HEK293 (cell line): ENCODE measurements around the gene PLCH2.

Experiments
- CTCF ChIA-PET: fragments of 350-600 bp; formaldehyde crosslinking; extraction: SDS; loops from one replicate; lab custom pipeline; 2021; ENCODE audit warnings: antibody characterized with exemption; lab: Yijun Ruan, JAX
- POLR2A ChIA-PET: fragments of 300-600 bp; formaldehyde crosslinking; extraction: SDS; loops from one replicate; lab custom pipeline; 2020; ENCODE audit warnings: antibody characterized with exemption, inconsistent platforms; lab: Yijun Ruan, JAX
- H3K27ac ChIP-seq: fragments of 200-500 bp; sonication (Bioruptor generic); 2 replicates; pipeline ENCODE4 v1.5.1; 2014; ENCODE audit warnings: low read depth, low read length, control low read depth, inconsistent platforms; ENCODE audit errors: extremely low read depth
- H3K36me3 ChIP-seq, 2 experiments: fragments of 200-500 bp in 1 of 2; sonication (Bioruptor generic) in 1 of 2; 1 replicate in 1 of 2; 2 replicates in 1 of 2; pipeline ENCODE4 v1.5.1; 2014 to 2017; ENCODE audit warnings: inconsistent platforms in 2 of 2, low read length in 2 of 2; ENCODE audit not compliant: control insufficient read depth in 2 of 2, insufficient read depth in 1 of 2
- H3K4me1 ChIP-seq: fragments of 200-500 bp; sonication (Bioruptor generic); 2 replicates; pipeline ENCODE4 v1.5.1; 2014; ENCODE audit warnings: mild to moderate bottlenecking, low read length, inconsistent platforms; ENCODE audit not compliant: control insufficient read depth, insufficient read depth
- H3K4me3 ChIP-seq: 2 replicates; pipeline ENCODE4 v1.5.1; 2011; ENCODE audit warnings: low read depth, mild to moderate bottlenecking, control low read depth, low read length, moderate library complexity
- H3K9me3 ChIP-seq: fragments of 200-500 bp; sonication (Bioruptor generic); 2 replicates; pipeline ENCODE4 v1.5.1; 2014; ENCODE audit warnings: low read depth, low read length, inconsistent platforms; ENCODE audit not compliant: control insufficient read depth, insufficient read depth
- BCL11A ChIP-seq: fragments of 450-650 bp; formaldehyde crosslinking; IDR thresholded peaks from 2 replicates; pipeline ENCODE4 v1.5.1; 2016; ENCODE audit warnings: low read depth, missing biosample characterization, missing genetic modification characterization
- GFI1B ChIP-seq: fragments of 450-650 bp; formaldehyde crosslinking; IDR thresholded peaks from 2 replicates; pipeline ENCODE4 v1.5.1; 2016; ENCODE audit warnings: missing biosample characterization, missing genetic modification characterization
- GLIS1 ChIP-seq: fragments of 450-650 bp; formaldehyde crosslinking; IDR thresholded peaks from 2 replicates; pipeline ENCODE4 v1.5.1; 2016; ENCODE audit warnings: missing biosample characterization, missing genetic modification characterization
- SP2 ChIP-seq: fragments of 450-650 bp; formaldehyde crosslinking; IDR thresholded peaks from 2 replicates; pipeline ENCODE4 v1.5.1; 2016; ENCODE audit warnings: missing biosample characterization, missing genetic modification characterization
- SP7 ChIP-seq: fragments of 450-650 bp; formaldehyde crosslinking; IDR thresholded peaks from 2 replicates; pipeline ENCODE4 v1.5.1; 2016; ENCODE audit warnings: missing biosample characterization, missing genetic modification characterization
- ZNF157 ChIP-seq: fragments of 450-650 bp; formaldehyde crosslinking; IDR thresholded peaks from 2 replicates; pipeline ENCODE4 v1.5.1; 2016; ENCODE audit warnings: missing biosample characterization, missing genetic modification characterization
- ZNF175 ChIP-seq: fragments of 450-650 bp; formaldehyde crosslinking; IDR thresholded peaks from 2 replicates; pipeline ENCODE4 v1.5.1; 2016; ENCODE audit warnings: missing biosample characterization, missing genetic modification characterization
- ZNF510 ChIP-seq: fragments of 450-650 bp; formaldehyde crosslinking; IDR thresholded peaks from 2 replicates; pipeline ENCODE4 v1.5.1; 2018; ENCODE audit warnings: mild to moderate bottlenecking, missing genetic modification characterization, missing biosample characterization; ENCODE audit not compliant: insufficient replicate concordance
- ZNF529 ChIP-seq: fragments of 450-650 bp; formaldehyde crosslinking; IDR thresholded peaks from 2 replicates; pipeline ENCODE4 v1.5.1; 2017; ENCODE audit warnings: missing genetic modification characterization, missing biosample characterization; ENCODE audit not compliant: insufficient replicate concordance
- ZNF548 ChIP-seq: fragments of 450-650 bp; formaldehyde crosslinking; IDR thresholded peaks from 2 replicates; pipeline ENCODE4 v1.5.1; 2016; ENCODE audit warnings: missing biosample characterization, missing genetic modification characterization
- ZNF596 ChIP-seq: fragments of 450-650 bp; IDR thresholded peaks from 2 replicates; pipeline ENCODE4 v1.5.0; 2018; ENCODE audit warnings: missing biosample characterization, mild to moderate bottlenecking, missing genetic modification characterization, moderate library complexity
- ZNF623 ChIP-seq: fragments of 450-650 bp; formaldehyde crosslinking; IDR thresholded peaks from 2 replicates; pipeline ENCODE4 v1.5.1; 2016; ENCODE audit warnings: missing biosample characterization, missing genetic modification characterization
- ZNF654 ChIP-seq: fragments of 450-650 bp; formaldehyde crosslinking; IDR thresholded peaks from 2 replicates; pipeline ENCODE4 v1.5.1; 2016; ENCODE audit warnings: low read depth, missing biosample characterization, missing genetic modification characterization
- ZNF837 ChIP-seq: fragments of 450-650 bp; formaldehyde crosslinking; IDR thresholded peaks from 2 replicates; pipeline ENCODE4 v1.5.1; 2016; ENCODE audit warnings: missing biosample characterization, missing genetic modification characterization
- TF ChIP-seq, protein P1 (sequence below): fragments of 450-650 bp; formaldehyde crosslinking; IDR thresholded peaks from 2 replicates; pipeline ENCODE4 v1.5.1; 2016; ENCODE audit warnings: missing biosample characterization, missing genetic modification characterization, borderline replicate concordance
- TF ChIP-seq, protein P2 (sequence below): fragments of 450-650 bp; formaldehyde crosslinking; IDR thresholded peaks from 2 replicates; pipeline ENCODE4 v1.5.1; 2017; ENCODE audit warnings: missing biosample characterization, missing genetic modification characterization
- TF ChIP-seq, protein P3 (sequence below): fragments of 450-650 bp; formaldehyde crosslinking; IDR thresholded peaks from 2 replicates; pipeline ENCODE4 v1.5.1; 2016; ENCODE audit warnings: missing biosample characterization, missing genetic modification characterization
- TF ChIP-seq, protein P4 (sequence below): fragments of 450-650 bp; formaldehyde crosslinking; IDR thresholded peaks from 2 replicates; pipeline ENCODE4 v1.5.1; 2017; ENCODE audit warnings: missing biosample characterization, missing genetic modification characterization
- TF ChIP-seq, protein P5 (sequence below): fragments of 450-650 bp; formaldehyde crosslinking; IDR thresholded peaks from 2 replicates; pipeline ENCODE4 v1.5.1; 2016; ENCODE audit warnings: missing biosample characterization, missing genetic modification characterization

PLCH2 gene

DNA sequence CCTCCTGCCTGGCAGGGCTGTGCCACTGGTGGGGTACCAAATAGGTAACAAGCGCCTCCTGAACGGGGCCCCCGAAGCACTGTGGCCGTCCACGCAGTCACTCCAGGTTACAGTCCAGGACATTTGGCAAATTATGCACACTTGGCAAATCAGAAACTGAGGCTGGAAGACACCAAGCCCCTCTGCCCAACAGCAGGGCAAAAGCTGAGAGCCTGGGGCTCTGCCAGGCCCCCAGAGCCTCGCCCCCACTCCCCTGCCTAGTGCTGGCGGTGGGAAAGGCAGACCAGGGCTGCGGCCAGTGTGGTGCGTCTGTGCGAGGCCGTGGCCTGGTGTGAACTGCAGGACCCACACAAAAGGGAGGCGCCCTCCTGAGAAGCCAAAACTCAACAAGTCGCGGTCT lies 40.9 kb downstream of the PLCH2 start:
- ChIA-PET CTCF (no interaction called here), POLR2A (no interaction called here)
- TF ChIP-seq ZNF654 (tag by site-specific recombination): no peak
- no peak for TF ChIP-seq SP2 (tag by site-specific recombination)
- TF ChIP-seq ZNF510 (tag by site-specific recombination): no peak
- TF ChIP-seq, protein P1, sequence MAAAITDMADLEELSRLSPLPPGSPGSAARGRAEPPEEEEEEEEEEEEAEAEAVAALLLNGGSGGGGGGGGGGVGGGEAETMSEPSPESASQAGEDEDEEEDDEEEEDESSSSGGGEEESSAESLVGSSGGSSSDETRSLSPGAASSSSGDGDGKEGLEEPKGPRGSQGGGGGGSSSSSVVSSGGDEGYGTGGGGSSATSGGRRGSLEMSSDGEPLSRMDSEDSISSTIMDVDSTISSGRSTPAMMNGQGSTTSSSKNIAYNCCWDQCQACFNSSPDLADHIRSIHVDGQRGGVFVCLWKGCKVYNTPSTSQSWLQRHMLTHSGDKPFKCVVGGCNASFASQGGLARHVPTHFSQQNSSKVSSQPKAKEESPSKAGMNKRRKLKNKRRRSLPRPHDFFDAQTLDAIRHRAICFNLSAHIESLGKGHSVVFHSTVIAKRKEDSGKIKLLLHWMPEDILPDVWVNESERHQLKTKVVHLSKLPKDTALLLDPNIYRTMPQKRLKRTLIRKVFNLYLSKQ: no peak
- TF ChIP-seq SP7 (tag by site-specific recombination): no peak
- no peak for TF ChIP-seq GLIS1 (tag by site-specific recombination)
- TF ChIP-seq, protein P2, sequence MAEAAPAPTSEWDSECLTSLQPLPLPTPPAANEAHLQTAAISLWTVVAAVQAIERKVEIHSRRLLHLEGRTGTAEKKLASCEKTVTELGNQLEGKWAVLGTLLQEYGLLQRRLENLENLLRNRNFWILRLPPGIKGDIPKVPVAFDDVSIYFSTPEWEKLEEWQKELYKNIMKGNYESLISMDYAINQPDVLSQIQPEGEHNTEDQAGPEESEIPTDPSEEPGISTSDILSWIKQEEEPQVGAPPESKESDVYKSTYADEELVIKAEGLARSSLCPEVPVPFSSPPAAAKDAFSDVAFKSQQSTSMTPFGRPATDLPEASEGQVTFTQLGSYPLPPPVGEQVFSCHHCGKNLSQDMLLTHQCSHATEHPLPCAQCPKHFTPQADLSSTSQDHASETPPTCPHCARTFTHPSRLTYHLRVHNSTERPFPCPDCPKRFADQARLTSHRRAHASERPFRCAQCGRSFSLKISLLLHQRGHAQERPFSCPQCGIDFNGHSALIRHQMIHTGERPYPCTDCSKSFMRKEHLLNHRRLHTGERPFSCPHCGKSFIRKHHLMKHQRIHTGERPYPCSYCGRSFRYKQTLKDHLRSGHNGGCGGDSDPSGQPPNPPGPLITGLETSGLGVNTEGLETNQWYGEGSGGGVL (tag by site-specific recombination): no peak
- TF ChIP-seq, protein P3, sequence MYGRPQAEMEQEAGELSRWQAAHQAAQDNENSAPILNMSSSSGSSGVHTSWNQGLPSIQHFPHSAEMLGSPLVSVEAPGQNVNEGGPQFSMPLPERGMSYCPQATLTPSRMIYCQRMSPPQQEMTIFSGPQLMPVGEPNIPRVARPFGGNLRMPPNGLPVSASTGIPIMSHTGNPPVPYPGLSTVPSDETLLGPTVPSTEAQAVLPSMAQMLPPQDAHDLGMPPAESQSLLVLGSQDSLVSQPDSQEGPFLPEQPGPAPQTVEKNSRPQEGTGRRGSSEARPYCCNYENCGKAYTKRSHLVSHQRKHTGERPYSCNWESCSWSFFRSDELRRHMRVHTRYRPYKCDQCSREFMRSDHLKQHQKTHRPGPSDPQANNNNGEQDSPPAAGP (tag by site-specific recombination): no peak
- TF ChIP-seq ZNF623 (tag by site-specific recombination): no peak
- no peak for TF ChIP-seq ZNF529 (tag by site-specific recombination)
- TF ChIP-seq, protein P4, sequence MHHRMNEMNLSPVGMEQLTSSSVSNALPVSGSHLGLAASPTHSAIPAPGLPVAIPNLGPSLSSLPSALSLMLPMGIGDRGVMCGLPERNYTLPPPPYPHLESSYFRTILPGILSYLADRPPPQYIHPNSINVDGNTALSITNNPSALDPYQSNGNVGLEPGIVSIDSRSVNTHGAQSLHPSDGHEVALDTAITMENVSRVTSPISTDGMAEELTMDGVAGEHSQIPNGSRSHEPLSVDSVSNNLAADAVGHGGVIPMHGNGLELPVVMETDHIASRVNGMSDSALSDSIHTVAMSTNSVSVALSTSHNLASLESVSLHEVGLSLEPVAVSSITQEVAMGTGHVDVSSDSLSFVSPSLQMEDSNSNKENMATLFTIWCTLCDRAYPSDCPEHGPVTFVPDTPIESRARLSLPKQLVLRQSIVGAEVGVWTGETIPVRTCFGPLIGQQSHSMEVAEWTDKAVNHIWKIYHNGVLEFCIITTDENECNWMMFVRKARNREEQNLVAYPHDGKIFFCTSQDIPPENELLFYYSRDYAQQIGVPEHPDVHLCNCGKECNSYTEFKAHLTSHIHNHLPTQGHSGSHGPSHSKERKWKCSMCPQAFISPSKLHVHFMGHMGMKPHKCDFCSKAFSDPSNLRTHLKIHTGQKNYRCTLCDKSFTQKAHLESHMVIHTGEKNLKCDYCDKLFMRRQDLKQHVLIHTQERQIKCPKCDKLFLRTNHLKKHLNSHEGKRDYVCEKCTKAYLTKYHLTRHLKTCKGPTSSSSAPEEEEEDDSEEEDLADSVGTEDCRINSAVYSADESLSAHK: no peak
- TF ChIP-seq ZNF157 (tag by site-specific recombination): no peak
- TF ChIP-seq ZNF548 (tag by site-specific recombination): no peak
- TF ChIP-seq ZNF596 (tag by site-specific recombination): no peak
- TF ChIP-seq ZNF837 (tag by site-specific recombination): no peak
- TF ChIP-seq ZNF175 (tag by site-specific recombination): no peak
- TF ChIP-seq BCL11A (tag by site-specific recombination): no peak
- no peak for TF ChIP-seq GFI1B (tag by site-specific recombination)
- TF ChIP-seq, protein P5, sequence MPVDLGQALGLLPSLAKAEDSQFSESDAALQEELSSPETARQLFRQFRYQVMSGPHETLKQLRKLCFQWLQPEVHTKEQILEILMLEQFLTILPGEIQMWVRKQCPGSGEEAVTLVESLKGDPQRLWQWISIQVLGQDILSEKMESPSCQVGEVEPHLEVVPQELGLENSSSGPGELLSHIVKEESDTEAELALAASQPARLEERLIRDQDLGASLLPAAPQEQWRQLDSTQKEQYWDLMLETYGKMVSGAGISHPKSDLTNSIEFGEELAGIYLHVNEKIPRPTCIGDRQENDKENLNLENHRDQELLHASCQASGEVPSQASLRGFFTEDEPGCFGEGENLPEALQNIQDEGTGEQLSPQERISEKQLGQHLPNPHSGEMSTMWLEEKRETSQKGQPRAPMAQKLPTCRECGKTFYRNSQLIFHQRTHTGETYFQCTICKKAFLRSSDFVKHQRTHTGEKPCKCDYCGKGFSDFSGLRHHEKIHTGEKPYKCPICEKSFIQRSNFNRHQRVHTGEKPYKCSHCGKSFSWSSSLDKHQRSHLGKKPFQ (tag by site-specific recombination): no peak
- Histone ChIP-seq H3K9me3 (no peaks in the 10 kb centered on the region), H3K27ac (no peak overlapping the region), H3K4me1 (no peaks in the 10 kb centered on the region), H3K36me3 (peaks cover 0 to 97% of the 10 kb centered on the region in 2 experiments; a peak in 2 of 3 replicates), H3K4me3 (no peak overlapping the region)
